ENCODE data around the gene TMPRSS6. TPM values are rescaled to one million over a fixed set of nuclear protein-coding genes. Genes with fewer than 3 reads are reported as not detected.

Gene TMPRSS6
- total and polyA plus RNA-seq, 2 of the 8 experiments (the other 6 are each of a cell fraction or from before 2014, with no cell fraction given), result 0.02 TPM; not detected in 1

- H3K4me3 ChIP-seq (ENCODE audit: extremely low read depth in 1 of 4, insufficient read depth in 2 of 4, low read depth in 3 of 4, low read length in 4 of 4), result no peak overlapping the region
- H3K56ac ChIP-seq (replicated peaks; ENCODE audit: insufficient read length, low read depth, low read length), result no peak overlapping the region
- no peak overlapping the region for H2BK20ac ChIP-seq (ENCODE audit: low read length)
- H3K23ac ChIP-seq (ENCODE audit: insufficient read length), result no peak overlapping the region
- no peak overlapping the region for H2AFZ ChIP-seq (ENCODE audit: low read length)
- H4K20me1 ChIP-seq (replicated peaks in 1 of 2; ENCODE audit: control insufficient read depth in 1 of 2, insufficient read depth in 2 of 2, low read length in 2 of 2), result no peaks in the 10 kb centered on the region
- H3K4ac ChIP-seq (replicated peaks; ENCODE audit: insufficient read length, low read depth, low read length), result no peak overlapping the region
- no peak overlapping the region for H2BK5ac ChIP-seq (ENCODE audit: low read depth, low read length)
- H4K8ac ChIP-seq (ENCODE audit: extremely low read depth, insufficient read depth, low read length), result no peak overlapping the region
- H4K91ac ChIP-seq (replicated peaks; ENCODE audit: insufficient read length, low read length), result no peak overlapping the region
- no peak overlapping the region for H3K9ac ChIP-seq (replicated peaks in 1 of 4; ENCODE audit: extremely low read depth in 1 of 4, low read depth in 3 of 4, low read length in 3 of 4)
- FAIRE-seq (no peak), DNase-seq (ENCODE audit: low read depth in 1 of 2, low spot score in 2 of 2) (no peak)
- H2BK120ac ChIP-seq (replicated peaks; ENCODE audit: low read depth, low read length), result no peak overlapping the region
- H2AK5ac ChIP-seq (ENCODE audit: low read depth, low read length), result no peak overlapping the region
- no peaks in the 10 kb centered on the region for H3K79me2 ChIP-seq (ENCODE audit: control insufficient read depth in 1 of 2, insufficient read depth in 2 of 2, low read length in 2 of 2)
- no peaks in the 10 kb centered on the region for H3K36me3 ChIP-seq (ENCODE audit: control insufficient read depth in 2 of 4, insufficient read depth in 4 of 4, low read length in 3 of 4)
- no peaks in the 10 kb centered on the region for H3K79me1 ChIP-seq (ENCODE audit: low read depth, low read length)
- POLR2A ChIA-PET (ENCODE audit: partially characterized antibody), result no interaction called here
- H2BK15ac ChIP-seq (ENCODE audit: low read length), result no peak overlapping the region
- H2BK12ac ChIP-seq (ENCODE audit: low read depth, low read length), result no peak overlapping the region
- H3K4me2 ChIP-seq (ENCODE audit: insufficient read depth in 1 of 2, low read depth in 2 of 2, low read length in 2 of 2), result no peak overlapping the region
- H3K4me1 ChIP-seq (replicated peaks in 1 of 4; ENCODE audit: control insufficient read depth in 3 of 4, insufficient read depth in 4 of 4, low read length in 3 of 4), result peaks cover 0 to 3% (median 0%) of the 10 kb centered on the region in 4 experiments; a peak in 2 of 7 replicates
- peaks cover 0 to 7% (median 3%) of the 10 kb centered on the region in 4 experiments; a peak in 3 of 7 replicates for H3K27me3 ChIP-seq (replicated peaks in 1 of 4; ENCODE audit: control insufficient read depth in 3 of 4, extremely low read depth in 1 of 4, insufficient read depth in 3 of 4, low read length in 3 of 4)
- WGBS, 2 experiments (ENCODE audit: extremely low coverage in 1 of 2, insufficient coverage in 1 of 2, insufficient read length in 1 of 2, insufficient replicate concordance in 2 of 2, low coverage in 1 of 2, low lambda C conversion rate in 2 of 2, missing lambda C conversion rate in 1 of 2), result 76% methylated on average over 6 of the region's 6 CpGs; no CpG with 5 or more reads in 1 of the 2 experiments
- H3K18ac ChIP-seq (ENCODE audit: extremely low read depth, low read length), result no peak overlapping the region
- no peaks in the 10 kb centered on the region for H3K23me2 ChIP-seq (ENCODE audit: low read depth, low read length)
- no peak overlapping the region for H4K5ac ChIP-seq (ENCODE audit: insufficient read length, low read depth, low read length)
- CTCF ChIA-PET (ENCODE audit: partially characterized antibody), result no interaction called here
- no peak overlapping the region for H3K14ac ChIP-seq (ENCODE audit: insufficient read length)
- H3K27ac ChIP-seq (ENCODE audit: low read depth, low read length), result no peak overlapping the region
- H3K9me3 ChIP-seq (ENCODE audit: insufficient read depth in 2 of 2, low read depth in 1 of 2, low read length in 1 of 2), result no peaks in the 10 kb centered on the region
Observed at GRCh38 chr22:37092997-37093396, 16.5 kb downstream of the TMPRSS6 start.
